ENCODE data around the gene NEDD4L.

DNA sequence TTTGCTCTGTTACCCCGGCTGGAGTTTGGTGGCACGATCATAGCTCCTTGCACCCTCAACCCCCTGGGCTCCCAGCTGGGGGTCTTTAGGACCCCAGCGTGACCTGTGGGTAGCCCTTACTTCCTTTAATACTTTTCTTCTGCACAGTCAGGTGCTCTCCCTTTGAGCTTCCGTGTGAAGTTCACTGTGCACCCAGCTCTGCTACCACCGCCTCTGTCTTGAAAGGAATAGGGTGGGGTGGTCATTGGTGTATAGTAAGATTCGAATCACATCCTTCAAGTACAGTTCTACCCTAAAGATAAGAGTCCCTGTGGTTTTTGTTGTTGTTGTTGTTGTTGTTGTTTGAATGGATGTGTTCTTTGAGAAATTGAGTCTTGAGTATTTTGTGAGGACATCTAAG is 267.4 kb downstream of the NEDD4L start:
- TF ChIP-seq, protein P1, sequence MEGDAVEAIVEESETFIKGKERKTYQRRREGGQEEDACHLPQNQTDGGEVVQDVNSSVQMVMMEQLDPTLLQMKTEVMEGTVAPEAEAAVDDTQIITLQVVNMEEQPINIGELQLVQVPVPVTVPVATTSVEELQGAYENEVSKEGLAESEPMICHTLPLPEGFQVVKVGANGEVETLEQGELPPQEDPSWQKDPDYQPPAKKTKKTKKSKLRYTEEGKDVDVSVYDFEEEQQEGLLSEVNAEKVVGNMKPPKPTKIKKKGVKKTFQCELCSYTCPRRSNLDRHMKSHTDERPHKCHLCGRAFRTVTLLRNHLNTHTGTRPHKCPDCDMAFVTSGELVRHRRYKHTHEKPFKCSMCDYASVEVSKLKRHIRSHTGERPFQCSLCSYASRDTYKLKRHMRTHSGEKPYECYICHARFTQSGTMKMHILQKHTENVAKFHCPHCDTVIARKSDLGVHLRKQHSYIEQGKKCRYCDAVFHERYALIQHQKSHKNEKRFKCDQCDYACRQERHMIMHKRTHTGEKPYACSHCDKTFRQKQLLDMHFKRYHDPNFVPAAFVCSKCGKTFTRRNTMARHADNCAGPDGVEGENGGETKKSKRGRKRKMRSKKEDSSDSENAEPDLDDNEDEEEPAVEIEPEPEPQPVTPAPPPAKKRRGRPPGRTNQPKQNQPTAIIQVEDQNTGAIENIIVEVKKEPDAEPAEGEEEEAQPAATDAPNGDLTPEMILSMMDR (conservative IDR thresholded peaks at IDR 0.05 in 1 of 2, IDR thresholded peaks at IDR 0.05 in 1 of 2; ENCODE audit: extremely low read depth in 1 of 2, insufficient read depth in 1 of 2, low read depth in 1 of 2, low read length in 2 of 2): no peak
- no peak for TF ChIP-seq EZH2 (IDR thresholded peaks at IDR 0.05; ENCODE audit: borderline replicate concordance, low read length)
